Esophagus squamous epithelium (tissue), 5 donors: Measurements from ENCODE around the gene COLGALT1. TPM values are rescaled to one million over a fixed set of nuclear protein-coding genes. Genes with fewer than 3 reads are reported as not detected.
"Not testable (repeated sequence)": the region's sequence is repeated elsewhere in the genome, so short reads cannot be mapped to it uniquely, and the experiment has no call there.

Experiments used
- DNase-seq: peaks from one replicate; lab custom pipeline; 2025; lab: John Stamatoyannopoulos, UW
- H3K27ac ChIP-seq, 4 donors: fragments of 200-600 bp; sonication (generic); one replicate each; pipeline ENCODE4 v1.5.1; 2016 to 2019; ENCODE audit warnings: mild to moderate bottlenecking in 1 of 4
- H3K27me3 ChIP-seq, 4 donors: fragments of 200-600 bp; sonication (generic); 1 replicate in 3 of 4; 2 replicates in 1 of 4; pipeline versions ENCODE4 v1.5.1 to v1.6.0; 2017 to 2021; ENCODE audit warnings: antibody characterized with exemption in 1 of 4
- H3K36me3 ChIP-seq, 3 donors: fragments of 200-600 bp; sonication (generic); one replicate each; pipeline ENCODE4 v1.5.1; 2016 to 2019
- H3K4me1 ChIP-seq, 3 donors: fragments of 200-600 bp; sonication (generic); one replicate each; pipeline ENCODE4 v1.5.1; 2017 to 2019
- H3K4me3 ChIP-seq, 4 donors: fragments of 200-600 bp; sonication (generic); 1 replicate in 3 of 4; 2 replicates in 1 of 4; pipeline ENCODE4 v1.5.1; 2016 to 2019; ENCODE audit warnings: mild to moderate bottlenecking in 2 of 4, moderate library complexity in 1 of 4
- H3K9me3 ChIP-seq, 3 donors: fragments of 200-600 bp; sonication (generic); one replicate each; pipeline ENCODE4 v1.5.1; 2016 to 2019
- POLR2A ChIP-seq, 4 donors: fragments of 450-650 bp; IDR thresholded peaks; one replicate each; pipeline ENCODE4 v1.6.1; 2017; ENCODE audit warnings: antibody characterized with exemption in 4 of 4, mild to moderate bottlenecking in 4 of 4, moderate library complexity in 3 of 4
- WGBS, 2 donors: methylation state at CpG; one replicate each; pipeline ENCODE4 v1.1.5; 2018; 5-methylcytosine and 5-hydroxymethylcytosine counted together
- intact Hi-C: fragments of 100-400 bp; cut with DNase I; formaldehyde crosslinking; loops from one replicate; pipeline ENCODE4 v1.15.0; 2022
- total RNA-seq, 4 donors: library from RNA; depleted of rRNA; stranded (reverse); fragments of >200 nt; gene quantifications; one replicate each; pipeline ENCODE4 v1.1.0, GENCODE V29; 2016
- TF ChIP-seq, protein P1 (sequence below), 6 experiments: fragments of 450-650 bp in 4 of 6; fragments of 200-600 bp in 2 of 6; sonication (generic) in 2 of 6; IDR thresholded peaks; one replicate each; pipeline ENCODE4 v1.5.1; 2016 to 2019; ENCODE audit warnings: antibody characterized with exemption in 6 of 6, mild to moderate bottlenecking in 4 of 6, moderate library complexity in 4 of 6
- donor health status: DM: yes; HTN: yes; CAD: no.

The COLGALT1 gene
- total RNA-seq, 4 donors from 2014 or later: 23.1 to 51.9 (median 35.6) TPM

GRCh38 chr19:17512574-17512939, 42.9 kb upstream of the COLGALT1 start:
- intact Hi-C loops: no loop called here
- WGBS, 2 donors: 57 to 82% methylated on average over 3 to 4 of the region's 9 CpGs

DNA sequence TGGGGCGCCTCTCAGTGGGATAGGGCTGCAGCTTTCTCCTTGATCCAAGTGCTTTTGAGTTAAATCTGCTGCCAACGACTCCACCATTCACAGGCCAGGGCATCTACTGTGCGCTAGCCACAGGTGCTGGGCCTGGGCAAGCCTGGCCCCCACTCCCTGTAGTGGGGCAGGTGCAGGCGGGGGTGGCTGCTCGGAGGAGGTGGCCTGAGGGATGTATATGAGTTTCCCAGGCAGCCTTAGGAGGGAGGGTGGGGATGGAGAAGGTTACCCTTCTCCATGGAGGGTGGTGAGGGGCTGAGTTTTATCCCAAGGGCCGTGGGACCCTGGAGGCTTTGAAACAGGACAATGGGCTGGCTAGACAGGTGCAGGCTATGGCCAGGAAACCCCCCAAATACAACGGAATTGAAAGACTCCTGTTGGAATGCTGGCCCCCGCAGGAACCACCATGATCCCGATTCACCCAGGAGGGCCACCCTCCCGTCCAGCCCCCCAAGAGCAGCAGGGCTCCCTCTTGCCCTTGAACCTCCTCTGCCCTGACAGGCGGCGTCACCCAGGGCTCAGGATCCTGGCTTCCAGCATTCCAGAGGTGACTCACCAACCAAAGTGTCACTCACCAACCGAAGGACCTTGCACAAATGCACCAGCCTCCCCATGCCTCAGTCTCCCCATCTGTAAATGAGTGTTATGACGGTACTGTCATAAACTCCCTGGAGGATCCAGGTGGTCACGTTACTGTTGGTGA, 39.9 kb upstream of the COLGALT1 start:
- H3K36me3 ChIP-seq: peaks cover 8 to 54% (median 17%) of the 10 kb centered on the region in 3 donors
- H3K27ac ChIP-seq: no peak overlapping the region
- intact Hi-C loops: no loop called here
- peaks cover 4 to 27% (median 11%) of the 10 kb centered on the region in 3 donors for H3K4me1 ChIP-seq
- H3K9me3 ChIP-seq: peaks cover 0 to 16% (median 10%) of the 10 kb centered on the region in 3 donors
- 83 to 92% methylated on average over 2 to 12 of the region's 15 CpGs for WGBS, 2 donors
- H3K27me3 ChIP-seq: no peaks in the 10 kb centered on the region
- DNase-seq: no peak
- H3K4me3 ChIP-seq: no peak overlapping the region
- no peak for TF ChIP-seq POLR2A (IDR thresholded peaks at IDR 0.05)
- TF ChIP-seq, protein P1, sequence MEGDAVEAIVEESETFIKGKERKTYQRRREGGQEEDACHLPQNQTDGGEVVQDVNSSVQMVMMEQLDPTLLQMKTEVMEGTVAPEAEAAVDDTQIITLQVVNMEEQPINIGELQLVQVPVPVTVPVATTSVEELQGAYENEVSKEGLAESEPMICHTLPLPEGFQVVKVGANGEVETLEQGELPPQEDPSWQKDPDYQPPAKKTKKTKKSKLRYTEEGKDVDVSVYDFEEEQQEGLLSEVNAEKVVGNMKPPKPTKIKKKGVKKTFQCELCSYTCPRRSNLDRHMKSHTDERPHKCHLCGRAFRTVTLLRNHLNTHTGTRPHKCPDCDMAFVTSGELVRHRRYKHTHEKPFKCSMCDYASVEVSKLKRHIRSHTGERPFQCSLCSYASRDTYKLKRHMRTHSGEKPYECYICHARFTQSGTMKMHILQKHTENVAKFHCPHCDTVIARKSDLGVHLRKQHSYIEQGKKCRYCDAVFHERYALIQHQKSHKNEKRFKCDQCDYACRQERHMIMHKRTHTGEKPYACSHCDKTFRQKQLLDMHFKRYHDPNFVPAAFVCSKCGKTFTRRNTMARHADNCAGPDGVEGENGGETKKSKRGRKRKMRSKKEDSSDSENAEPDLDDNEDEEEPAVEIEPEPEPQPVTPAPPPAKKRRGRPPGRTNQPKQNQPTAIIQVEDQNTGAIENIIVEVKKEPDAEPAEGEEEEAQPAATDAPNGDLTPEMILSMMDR (IDR thresholded peaks at IDR 0.05): no peak

More at GRCh38 chr19:17512574-17512939, 42.9 kb upstream of the COLGALT1 start:
- no peaks in the 10 kb centered on the region for H3K27me3 ChIP-seq
- TF ChIP-seq POLR2A (IDR thresholded peaks at IDR 0.05): no peak
- peak overlapping the region; percentile 98 to 100 (median 99) for H3K27ac ChIP-seq
- H3K36me3 ChIP-seq: peaks cover 7 to 24% (median 8%) of the 10 kb centered on the region in 3 donors
- H3K4me3 ChIP-seq: peak overlapping the region; percentile 74 to 99 (median 95)
- no peak for DNase-seq
- peaks cover 8 to 57% (median 25%) of the 10 kb centered on the region in 3 donors for H3K4me1 ChIP-seq
- H3K9me3 ChIP-seq: peaks cover 0 to 9% (median 4%) of the 10 kb centered on the region in 3 donors

DNA sequence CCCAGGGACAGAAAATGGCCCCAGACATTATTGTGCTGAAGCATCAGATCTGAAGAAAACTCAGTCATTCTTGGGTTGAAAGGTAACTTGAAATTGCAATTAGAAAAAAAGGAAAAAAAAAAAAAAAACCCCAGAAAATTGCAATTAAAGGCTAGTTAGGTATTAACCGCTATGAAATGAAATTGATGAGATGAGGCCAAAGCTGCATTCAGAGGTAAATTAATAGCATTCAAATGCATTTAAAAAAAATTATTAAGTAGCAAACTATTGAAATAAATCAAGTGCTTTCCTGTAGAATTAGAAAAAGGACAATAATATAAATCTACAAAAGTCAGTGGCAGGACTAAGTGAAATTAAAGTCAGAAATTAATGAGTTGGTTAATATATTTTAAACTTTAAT, 37.6 kb upstream of the COLGALT1 start:
- no peak overlapping the region for H3K27ac ChIP-seq
- H3K36me3 ChIP-seq: peaks cover 12 to 71% (median 17%) of the 10 kb centered on the region in 3 donors
- H3K9me3 ChIP-seq: peaks cover 0 to 16% (median 10%) of the 10 kb centered on the region in 3 donors
- intact Hi-C loops: no loop called here
- WGBS, 2 donors: 97 to 100% methylated on average over 1 of the region's 1 CpG
- no peaks in the 10 kb centered on the region for H3K27me3 ChIP-seq
- no peak overlapping the region for H3K4me3 ChIP-seq
- no peak for DNase-seq
- peaks cover 0 to 13% (median 2%) of the 10 kb centered on the region in 3 donors for H3K4me1 ChIP-seq
- no peak for TF ChIP-seq POLR2A (IDR thresholded peaks at IDR 0.05)
- TF ChIP-seq, protein P1 (IDR thresholded peaks at IDR 0.05): no peak

DNA sequence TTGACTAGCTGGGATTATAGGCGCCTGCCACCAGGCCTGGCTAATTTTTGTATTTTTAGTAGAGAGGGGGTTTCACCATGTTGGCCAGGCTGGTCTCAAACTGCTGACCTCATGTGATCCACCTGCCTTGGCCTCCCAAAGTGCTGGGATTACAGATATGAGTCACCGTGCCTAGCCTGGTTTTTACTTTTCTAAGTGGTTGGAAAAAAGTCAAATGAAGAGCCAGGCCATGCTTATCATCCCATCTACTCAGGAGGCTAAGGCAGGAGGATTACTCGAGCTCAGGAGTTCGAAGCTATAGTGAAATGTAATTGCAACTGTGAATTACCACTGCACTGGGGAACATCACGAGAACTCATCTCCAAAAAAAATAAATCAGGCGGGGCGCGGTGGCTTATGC, 36.8 kb upstream of the COLGALT1 start:
- peaks cover 5 to 13% (median 7%) of the 10 kb centered on the region in 3 donors for H3K4me1 ChIP-seq
- intact Hi-C loops, H3K4me3 ChIP-seq, DNase-seq, H3K27ac ChIP-seq, H3K27me3 ChIP-seq: not testable (repeated sequence)
- 87 to 88% methylated on average over 7 to 8 of the region's 8 CpGs for WGBS, 2 donors
- H3K36me3 ChIP-seq: peaks cover 12 to 71% (median 17%) of the 10 kb centered on the region in 3 donors
- H3K9me3 ChIP-seq: peaks cover 0 to 16% (median 10%) of the 10 kb centered on the region in 3 donors

- DNase-seq: no peak
- H3K9me3 ChIP-seq: peaks cover 0 to 23% (median 10%) of the 10 kb centered on the region in 3 donors
- peaks cover 5 to 15% (median 7%) of the 10 kb centered on the region in 3 donors for H3K4me1 ChIP-seq
- H3K27ac ChIP-seq: no peak overlapping the region
- peaks cover 12 to 71% (median 17%) of the 10 kb centered on the region in 3 donors for H3K36me3 ChIP-seq
- H3K27me3 ChIP-seq: peaks cover 0 to 7% (median 0%) of the 10 kb centered on the region in 4 donors
- intact Hi-C loops: no loop called here
- H3K4me3 ChIP-seq: no peak overlapping the region
- WGBS, 2 donors: 86 to 90% methylated on average over 9 of the region's 9 CpGs
- TF ChIP-seq POLR2A (IDR thresholded peaks at IDR 0.05): no peak
- TF ChIP-seq, protein P1 (IDR thresholded peaks at IDR 0.05): no peak
Measured at GRCh38 chr19:17519967-17520366, 35.5 kb upstream of the COLGALT1 start.

DNA sequence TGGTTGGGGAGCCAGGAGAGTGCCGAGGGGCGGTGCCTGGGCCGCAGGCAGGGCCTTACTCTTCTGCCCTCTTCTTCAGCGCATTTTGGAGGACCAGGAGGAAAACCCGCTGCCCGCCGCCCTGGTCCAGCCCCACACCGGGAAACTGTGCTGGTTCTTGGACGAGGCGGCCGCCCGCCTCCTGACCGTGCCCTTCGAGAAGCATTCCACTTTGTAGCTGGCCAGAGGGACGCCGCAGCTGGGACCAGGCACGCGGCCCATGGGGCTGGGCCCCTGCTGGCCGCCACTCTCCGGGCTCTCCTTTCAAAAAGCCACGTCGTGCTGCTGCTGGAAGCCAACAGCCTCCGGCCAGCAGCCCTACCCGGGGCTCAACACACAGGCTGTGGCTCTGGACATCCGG, 34.6 kb upstream of the COLGALT1 start:
- Histone ChIP-seq H3K4me3 (no peak overlapping the region), H3K27me3 (peaks cover 0 to 16% (median 0%) of the 10 kb centered on the region in 4 donors), H3K9me3 (peaks cover 0 to 23% (median 10%) of the 10 kb centered on the region in 3 donors), H3K4me1 (peaks cover 5 to 15% (median 7%) of the 10 kb centered on the region in 3 donors), H3K27ac (no peak overlapping the region), H3K36me3 (peaks cover 12 to 64% (median 17%) of the 10 kb centered on the region in 3 donors)
- intact Hi-C loops: no loop called here
- DNase-seq: no peak
- TF ChIP-seq, protein P1 (IDR thresholded peaks at IDR 0.05): no peak
- TF ChIP-seq POLR2A (IDR thresholded peaks at IDR 0.05): no peak
- WGBS, 2 donors: 89 to 96% methylated on average over 4 to 12 of the region's 25 CpGs
